K562 treated with DMSO at 1 percent for 48 hours (cell line): Measurements from ENCODE around the gene WDTC1. TPM values are rescaled to one million over a fixed set of nuclear protein-coding genes. Genes with fewer than 3 reads are reported as not detected.

ENCODE experiments used
- total RNA-seq: library from RNA; unstranded; fragments of 300-600 nt; gene quantifications from 2 replicates; pipeline ENCODE4 v1.2.3, GENCODE V29; 2022; ENCODE audit warnings: low replicate concordance; ENCODE audit errors: extremely low read depth

WDTC1 gene
- total RNA-seq, result not detected in 2 replicates

GRCh38 chr1:27234049-27234882 lies at the start of gene WDTC1:
WDTC1 (plus strand) TSS chr1:27234632; CDS start chr1:27261055, 26,423 bp downstream.

GRCh38 chr1:27321813-27322568 lies 87.6 kb downstream of the WDTC1 start, which contains the start of gene TMEM222:
TMEM222 (plus strand) TSS chr1:27322163; CDS start chr1:27322198, 35 bp downstream.

GRCh38 chr1:27341525-27342252 lies 107.3 kb downstream of the WDTC1 start, which contains the start of gene SYTL1:
SYTL1 (plus strand) TSS chr1:27342022; CDS start chr1:27345335, 3,313 bp downstream.

Other genes with a start within 250 kb of the WDTC1 start
- gene TRNP1, start 240.9 kb upstream of the WDTC1 start, total RNA-seq, result not detected in 2 replicates
- not detected in 2 replicates for gene TENT5B, start 221.8 kb upstream of the WDTC1 start, total RNA-seq
- not detected in 2 replicates for gene SLC9A1, start 79.5 kb upstream of the WDTC1 start, total RNA-seq
- not detected in 2 replicates for gene TMEM222, start 87.5 kb downstream of the WDTC1 start, total RNA-seq
- gene SYTL1, start 107.4 kb downstream of the WDTC1 start, total RNA-seq, result not detected in 2 replicates
- gene MAP3K6, start 132.3 kb downstream of the WDTC1 start, total RNA-seq, result not detected in 2 replicates
- not detected in 2 replicates for gene FCN3, start 140.2 kb downstream of the WDTC1 start, total RNA-seq
- not detected in 2 replicates for gene CD164L2, start 148.7 kb downstream of the WDTC1 start, total RNA-seq
- not detected in 2 replicates for gene GPR3, start 158.0 kb downstream of the WDTC1 start, total RNA-seq